Stimulated activated effector memory CD8-positive, alpha-beta T cell treated with anti-CD3 and anti-CD28 coated beads, Interleukin-12 subunit alpha, Interleukin-12 subunit beta, amount 100 ng/mL, for 72 hours (primary cell): ENCODE results near the gene LBH.
A peak's percentile ranks its signal among the peaks of the same experiment; 100 is the strongest.
"Not testable (repeated sequence)": the region's sequence is repeated elsewhere in the genome, so short reads cannot be mapped to it uniquely, and the experiment has no call there.

Experiments
- ATAC-seq: fragments of 150-1000 bp; cut with Tn5 transposase; 2 replicates; pipeline ENCODE4 v1.10.0; 2021
- DNase-seq, 2 donors: peaks; one replicate each; pipeline ENCODE4 v3.0.0; 2021 to 2022; ENCODE audit warnings: low spot score in 2 of 2
- H3K27ac Mint-ChIP-seq: one replicate; pipeline ENCODE4 v1.8.0; 2022; ENCODE audit warnings: mild to moderate bottlenecking, mixed read lengths
- H3K36me3 Mint-ChIP-seq: one replicate; pipeline ENCODE4 v1.8.0; 2022; ENCODE audit warnings: mild to moderate bottlenecking, mixed read lengths
- H3K4me1 Mint-ChIP-seq: one replicate; pipeline ENCODE4 v1.8.0; 2022; ENCODE audit warnings: mixed read lengths
- H3K4me3 Mint-ChIP-seq: one replicate; pipeline ENCODE4 v1.8.0; 2022; ENCODE audit warnings: mild to moderate bottlenecking, mixed read lengths
- H3K9me3 Mint-ChIP-seq: one replicate; pipeline ENCODE4 v1.8.0; 2022; ENCODE audit warnings: mixed read lengths

LBH gene

DNA sequence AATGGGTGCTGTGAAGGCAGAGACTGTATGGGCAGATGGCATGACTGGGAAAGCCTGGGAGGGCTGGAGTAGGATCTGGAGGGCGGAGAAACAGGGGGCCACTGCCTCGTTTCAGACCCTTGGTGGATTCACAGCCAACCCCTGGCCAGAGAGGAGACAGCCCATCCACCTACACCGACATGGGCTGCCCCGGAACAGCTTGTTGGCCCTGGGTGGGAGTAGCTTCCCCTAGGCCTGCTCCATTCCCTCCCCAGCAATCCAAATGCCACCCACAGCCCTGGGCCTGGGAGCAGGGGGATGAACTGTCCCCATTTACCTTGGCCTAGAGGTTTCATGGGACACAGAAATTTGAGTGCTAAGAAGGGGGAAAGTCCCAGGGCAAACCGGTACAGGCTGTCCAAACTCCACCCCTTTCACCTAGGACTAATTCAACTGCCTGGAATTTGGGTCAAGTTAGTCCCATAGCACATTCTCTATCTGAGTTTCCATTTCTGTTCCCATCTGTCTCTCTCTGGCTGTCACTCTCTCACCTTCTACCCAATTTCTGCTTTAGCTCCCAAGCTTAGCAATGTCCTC, 37.0 kb downstream of the LBH start:
- peaks cover 43% of the 10 kb centered on the region for H3K36me3 Mint-ChIP-seq
- H3K27ac Mint-ChIP-seq = peak overlapping the region; percentile 93
- peak overlapping the region; percentile 76 for H3K4me3 Mint-ChIP-seq
- ATAC-seq (no peak), DNase-seq (no peak)
- H3K9me3 Mint-ChIP-seq = no peaks in the 10 kb centered on the region
- peaks cover 83% of the 10 kb centered on the region for H3K4me1 Mint-ChIP-seq

DNA sequence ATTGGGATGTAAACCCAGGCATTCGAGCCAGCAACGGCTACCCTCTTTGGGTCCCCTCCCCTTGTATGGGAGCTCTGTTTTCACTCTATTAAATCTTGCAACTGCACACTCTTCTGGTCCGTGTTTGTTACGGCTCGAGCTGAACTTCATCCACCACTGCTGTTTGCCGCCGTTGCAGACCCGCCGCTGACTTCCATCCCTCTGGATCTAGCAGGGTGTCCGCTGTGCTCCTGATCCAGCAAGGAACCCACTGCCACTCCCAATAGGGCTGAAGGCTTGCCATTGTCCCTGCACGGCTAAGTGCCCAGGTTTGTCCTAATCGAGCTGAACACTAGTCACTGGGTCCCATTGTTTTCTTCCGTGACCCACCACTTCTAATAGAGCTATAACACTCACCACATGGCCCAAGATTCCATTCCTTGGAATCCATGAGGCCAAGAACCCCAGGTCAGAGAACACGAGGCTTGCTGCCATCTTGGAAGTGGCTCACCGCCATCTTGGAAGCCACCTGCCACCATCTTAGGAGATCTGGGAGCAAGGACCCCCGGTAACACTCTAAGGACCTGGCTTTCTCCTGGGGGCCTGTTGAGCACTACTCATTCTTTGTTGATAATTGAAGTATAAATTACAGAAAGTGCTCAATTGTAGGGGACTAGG, 37.9 kb downstream of the LBH start:
- not testable (repeated sequence) for DNase-seq, H3K4me3 Mint-ChIP-seq, H3K9me3 Mint-ChIP-seq, ATAC-seq
- Mint-ChIP-seq H3K4me1 (peaks cover 86% of the 10 kb centered on the region), H3K27ac (peak overlapping the region; percentile 93), H3K36me3 (peaks cover 40% of the 10 kb centered on the region)

GRCh38 chr2:30269771-30270145, 38.4 kb downstream of the LBH start:
- DNase-seq (no peak), ATAC-seq (no peak)
- Mint-ChIP-seq H3K27ac (peak overlapping the region; percentile 93), H3K4me3 (no peak overlapping the region), H3K9me3 (no peaks in the 10 kb centered on the region), H3K4me1 (peaks cover 86% of the 10 kb centered on the region), H3K36me3 (peaks cover 35% of the 10 kb centered on the region)

DNA sequence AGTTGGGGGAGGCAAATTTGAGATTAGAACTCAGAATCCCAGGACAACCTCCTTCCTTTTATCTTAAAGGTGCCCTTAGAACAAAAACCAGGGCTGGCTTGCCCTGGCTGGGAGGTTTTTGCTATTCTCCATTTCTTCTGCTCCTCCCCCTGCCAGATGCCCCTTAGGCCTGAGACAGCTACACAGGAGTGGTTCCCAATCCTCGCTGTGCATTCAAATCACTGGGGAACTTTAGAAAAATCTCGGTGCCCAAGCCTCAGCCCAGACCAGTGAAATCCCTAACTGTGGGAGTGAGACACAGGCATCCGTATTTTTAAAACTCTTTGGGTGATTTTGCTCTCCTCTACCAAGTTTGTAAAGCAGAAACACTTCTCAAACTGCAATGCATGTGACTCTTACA, 38.8 kb downstream of the LBH start:
- Mint-ChIP-seq H3K36me3 (peaks cover 31% of the 10 kb centered on the region), H3K4me3 (no peak overlapping the region), H3K9me3 (no peaks in the 10 kb centered on the region), H3K4me1 (peaks cover 85% of the 10 kb centered on the region), H3K27ac (peak overlapping the region; percentile 93)
- ATAC-seq (no peak), DNase-seq (no peak)

DNA sequence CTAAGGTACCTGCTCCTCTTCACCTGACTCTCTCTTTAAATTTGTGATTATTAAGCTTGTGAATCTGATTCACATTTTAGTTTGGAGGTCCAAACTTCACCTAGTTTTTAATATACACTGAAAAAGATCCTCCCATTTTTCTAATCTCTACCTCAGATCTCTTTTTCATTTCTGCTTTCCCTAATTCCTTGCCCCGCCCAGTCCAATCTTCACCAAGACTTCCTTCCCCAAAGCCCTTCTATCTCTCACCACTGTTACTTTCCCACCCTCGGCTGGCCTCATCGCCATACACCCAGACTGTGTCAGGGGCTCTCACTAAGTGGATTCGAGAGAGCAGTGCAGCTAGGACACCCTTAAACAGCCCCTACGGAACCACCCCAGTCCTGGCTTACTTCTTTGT, 40.0 kb downstream of the LBH start:
- peaks cover 74% of the 10 kb centered on the region for H3K4me1 Mint-ChIP-seq
- no peak overlapping the region for H3K4me3 Mint-ChIP-seq

DNA sequence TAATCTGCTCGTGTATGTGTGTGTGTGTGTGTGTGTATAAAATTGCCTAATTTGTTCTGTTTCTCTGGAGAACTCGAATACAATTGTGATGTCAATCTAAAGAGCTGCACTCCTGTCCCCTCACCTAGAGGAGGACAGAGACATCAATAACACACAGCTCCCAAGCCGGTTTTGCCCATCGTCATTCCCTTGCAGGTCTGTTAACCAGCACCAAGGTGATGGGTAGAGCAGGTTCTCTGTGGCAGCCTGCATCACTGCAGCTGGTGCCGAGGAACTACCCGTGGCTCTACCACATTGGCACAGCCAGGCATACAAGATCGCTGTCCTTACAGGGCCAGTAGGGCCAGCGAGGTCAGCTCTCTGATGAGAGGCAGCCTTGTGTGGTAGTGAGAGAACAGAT, 41.0 kb downstream of the LBH start:
- Mint-ChIP-seq H3K27ac (peak overlapping the region; percentile 96), H3K36me3 (peaks cover 11% of the 10 kb centered on the region), H3K4me3 (no peak overlapping the region), H3K4me1 (peaks cover 75% of the 10 kb centered on the region), H3K9me3 (no peaks in the 10 kb centered on the region)
- ATAC-seq = no peak
- no peak for DNase-seq

More for the DNA sequence above, 40.0 kb downstream of the LBH start:
- Mint-ChIP-seq H3K27ac (peak overlapping the region; percentile 93), H3K36me3 (peaks cover 19% of the 10 kb centered on the region), H3K9me3 (no peaks in the 10 kb centered on the region)
- ATAC-seq = no peak
- DNase-seq = no peak

- H3K27ac Mint-ChIP-seq = peak overlapping the region; percentile 96
- ATAC-seq (peak; percentile 72), DNase-seq (no peak)
- H3K4me1 Mint-ChIP-seq = peaks cover 75% of the 10 kb centered on the region
- H3K4me3 Mint-ChIP-seq = peak overlapping the region; percentile 49
- H3K36me3 Mint-ChIP-seq = peaks cover 11% of the 10 kb centered on the region
- no peaks in the 10 kb centered on the region for H3K9me3 Mint-ChIP-seq
These were observed 41.6 kb downstream of the LBH start for GRCh38 chr2:30272761-30273573.

- peaks cover 75% of the 10 kb centered on the region for H3K4me1 Mint-ChIP-seq
- H3K27ac Mint-ChIP-seq = peak overlapping the region; percentile 96
- H3K9me3 Mint-ChIP-seq = no peaks in the 10 kb centered on the region
- peak overlapping the region; percentile 49 for H3K4me3 Mint-ChIP-seq
- DNase-seq (no peak), ATAC-seq (peak; percentile 67)
- peaks cover 11% of the 10 kb centered on the region for H3K36me3 Mint-ChIP-seq
These were observed 42.2 kb downstream of the LBH start for GRCh38 chr2:30273574-30273929.

- no peak overlapping the region for H3K4me3 Mint-ChIP-seq
- H3K9me3 Mint-ChIP-seq = no peaks in the 10 kb centered on the region
- H3K4me1 Mint-ChIP-seq = peaks cover 66% of the 10 kb centered on the region
- H3K36me3 Mint-ChIP-seq = peaks cover 11% of the 10 kb centered on the region
- no peak overlapping the region for H3K27ac Mint-ChIP-seq
- DNase-seq = no peak
- ATAC-seq = no peak
These were observed 43.9 kb downstream of the LBH start for GRCh38 chr2:30275256-30275655.

DNA sequence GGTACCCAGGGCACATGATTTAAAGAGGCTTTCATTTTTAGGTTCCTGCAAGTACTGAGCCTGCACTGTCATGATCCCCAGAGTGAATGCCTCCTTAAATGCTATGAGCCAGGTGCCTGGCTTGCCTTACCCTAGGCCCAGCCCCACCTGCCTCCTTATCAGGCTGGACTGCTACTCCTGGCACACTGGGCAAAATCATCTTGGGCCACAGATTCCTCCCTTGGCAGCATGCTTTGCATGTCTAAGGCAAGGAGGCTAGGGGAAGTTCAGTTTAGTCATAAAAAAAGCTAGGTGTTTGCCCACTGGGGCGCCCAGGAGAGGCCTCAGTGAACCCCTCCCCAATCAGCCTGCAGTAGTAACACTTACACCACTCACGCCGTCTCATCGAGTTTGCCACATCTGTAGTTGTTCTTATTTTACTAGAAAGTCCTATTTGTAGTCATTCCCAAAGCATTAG, 45.1 kb downstream of the LBH start:
- ATAC-seq (peak; percentile 82), DNase-seq (no peak)
- no peaks in the 10 kb centered on the region for H3K9me3 Mint-ChIP-seq
- H3K4me1 Mint-ChIP-seq = peaks cover 70% of the 10 kb centered on the region
- no peak overlapping the region for H3K27ac Mint-ChIP-seq
- peaks cover 11% of the 10 kb centered on the region for H3K36me3 Mint-ChIP-seq
- peak overlapping the region; percentile 9 for H3K4me3 Mint-ChIP-seq

- H3K9me3 Mint-ChIP-seq = no peaks in the 10 kb centered on the region
These were observed 46.2 kb downstream of the LBH start for GRCh38 chr2:30277582-30277981.

DNA sequence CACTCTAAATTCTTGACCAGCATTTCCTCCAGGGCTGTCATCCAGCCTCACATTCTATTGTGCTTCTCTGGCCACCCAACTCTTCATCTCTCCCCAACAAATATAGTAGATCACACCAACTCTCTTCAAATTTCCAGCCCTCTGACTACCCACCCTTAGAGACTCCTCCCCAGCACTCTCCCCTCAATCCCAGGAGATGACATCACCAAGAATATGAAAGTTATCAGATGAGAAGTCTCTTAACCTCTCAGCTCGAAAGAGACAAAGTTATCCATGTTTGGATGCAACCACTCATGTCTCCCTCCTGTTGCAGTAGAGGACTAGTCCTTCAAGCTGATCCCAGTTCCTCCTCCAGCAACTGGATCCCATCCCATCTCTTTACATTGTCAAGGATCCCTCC, 47.1 kb downstream of the LBH start:
- no peak for ATAC-seq
- Mint-ChIP-seq H3K4me1 (peaks cover 56% of the 10 kb centered on the region), H3K27ac (peak overlapping the region; percentile 1)

More at GRCh38 chr2:30277582-30277981, 46.2 kb downstream of the LBH start:
- DNase-seq = no peak
- Mint-ChIP-seq H3K4me1 (peaks cover 59% of the 10 kb centered on the region), H3K36me3 (peaks cover 11% of the 10 kb centered on the region), H3K4me3 (no peak overlapping the region), H3K27ac (no peak overlapping the region)
- ATAC-seq = no peak

DNA sequence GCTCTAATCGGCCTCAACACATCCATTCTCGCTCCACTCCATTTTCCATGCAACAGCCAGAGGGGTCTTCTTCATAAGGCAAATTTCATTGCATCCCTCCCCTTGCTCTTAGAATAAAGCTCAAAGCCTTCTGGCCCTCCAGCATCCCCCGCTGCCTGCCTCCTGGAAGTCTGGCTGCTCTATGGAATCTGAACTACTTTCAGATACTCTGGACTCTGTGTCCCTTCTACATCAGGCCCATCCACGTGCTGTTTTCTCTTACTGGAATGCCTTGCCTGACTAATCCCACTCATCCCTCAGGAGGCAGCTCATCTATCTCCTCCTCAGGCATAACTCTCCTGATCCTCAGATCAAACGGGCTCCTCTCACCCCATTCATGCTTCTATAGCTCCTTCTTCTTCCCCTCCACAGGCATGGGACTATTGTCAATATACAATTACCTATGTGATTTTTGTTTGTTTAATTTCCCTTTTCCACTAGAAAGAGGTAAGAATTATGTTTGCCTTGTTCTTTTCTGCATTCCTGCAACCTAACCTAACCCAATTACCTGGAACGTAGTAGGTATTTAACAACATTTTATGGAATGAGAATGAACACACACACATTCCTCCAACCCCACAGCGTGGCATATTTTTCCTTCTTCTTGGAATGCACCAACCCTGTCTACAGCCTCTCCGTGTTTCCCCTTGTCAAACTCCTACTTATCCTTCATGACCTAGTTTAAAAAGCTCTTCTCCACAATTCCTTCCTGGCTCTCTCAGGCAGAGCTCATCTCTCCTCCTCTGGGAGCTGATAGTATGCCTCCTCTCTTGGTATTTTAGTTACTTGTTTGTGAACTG, 49.5 kb downstream of the LBH start:
- DNase-seq (no peak), ATAC-seq (no peak)
- Mint-ChIP-seq H3K9me3 (no peaks in the 10 kb centered on the region), H3K36me3 (no peaks in the 10 kb centered on the region), H3K27ac (no peak overlapping the region), H3K4me3 (no peak overlapping the region), H3K4me1 (peaks cover 44% of the 10 kb centered on the region)

More for the DNA sequence above, 47.1 kb downstream of the LBH start:
- no peak for DNase-seq
- H3K36me3 Mint-ChIP-seq = peaks cover 5% of the 10 kb centered on the region
- H3K9me3 Mint-ChIP-seq = no peaks in the 10 kb centered on the region
- H3K4me3 Mint-ChIP-seq = no peak overlapping the region

GRCh38 chr2:30282081-30282480, 50.7 kb downstream of the LBH start:
- no peaks in the 10 kb centered on the region for H3K9me3 Mint-ChIP-seq
- no peak overlapping the region for H3K27ac Mint-ChIP-seq
- ATAC-seq (no peak), DNase-seq (no peak)
- no peaks in the 10 kb centered on the region for H3K36me3 Mint-ChIP-seq
- H3K4me1 Mint-ChIP-seq = peaks cover 43% of the 10 kb centered on the region
- no peak overlapping the region for H3K4me3 Mint-ChIP-seq

- H3K4me1 Mint-ChIP-seq = peaks cover 43% of the 10 kb centered on the region
- H3K27ac Mint-ChIP-seq = no peak overlapping the region
- no peak for DNase-seq
- no peak for ATAC-seq
- H3K9me3 Mint-ChIP-seq = no peaks in the 10 kb centered on the region
- no peak overlapping the region for H3K4me3 Mint-ChIP-seq
- H3K36me3 Mint-ChIP-seq = no peaks in the 10 kb centered on the region
These were observed 51.4 kb downstream of the LBH start for GRCh38 chr2:30282721-30283120.
